HG03045 (cell line): Measurements from ENCODE around the gene GMPR2.

ENCODE experiments used
- ATAC-seq: cut with Tn5 transposase; IDR thresholded peaks from one replicate; pipeline ENCODE4 v1.9.1; 2021; ENCODE audit warnings: mild to moderate bottlenecking, moderate library complexity; ENCODE audit not compliant: unreplicated experiment

Gene GMPR2

GRCh38 chr14:24263848-24264247 lies 31.1 kb downstream of the GMPR2 start:
- ATAC-seq = no peak

- no peak for ATAC-seq
Measured at GRCh38 chr14:24264298-24264697, 31.6 kb downstream of the GMPR2 start.

- ATAC-seq = no peak
Measured at GRCh38 chr14:24266344-24267244, 33.9 kb downstream of the GMPR2 start.

- ATAC-seq = no peak
Measured at GRCh38 chr14:24267516-24267915, 34.8 kb downstream of the GMPR2 start.

GRCh38 chr14:24268225-24268624 lies 35.5 kb downstream of the GMPR2 start:
- no peak for ATAC-seq

GRCh38 chr14:24269368-24269767 lies 36.6 kb downstream of the GMPR2 start:
- no peak for ATAC-seq

- ATAC-seq = no peak
Measured at GRCh38 chr14:24269910-24270536, 37.3 kb downstream of the GMPR2 start.

- no peak for ATAC-seq
Measured at GRCh38 chr14:24270537-24271133, 37.9 kb downstream of the GMPR2 start.

GRCh38 chr14:24271134-24271833 lies 38.6 kb downstream of the GMPR2 start, which contains the start of gene RABGGTA:
Gene RABGGTA, minus strand, starts transcription at chr14:24271597. Its CDS starts 482 bp downstream, at chr14:24271115.
- peak; percentile 92 for ATAC-seq

- no peak for ATAC-seq
Measured at GRCh38 chr14:24271834-24272263, 39.1 kb downstream of the GMPR2 start.

- no peak for ATAC-seq
Measured at GRCh38 chr14:24272467-24272866, 39.7 kb downstream of the GMPR2 start.

GRCh38 chr14:24273422-24273998 lies 40.8 kb downstream of the GMPR2 start:
- no peak for ATAC-seq

- peak; percentile 30 for ATAC-seq
Measured at GRCh38 chr14:24274101-24274543, 41.4 kb downstream of the GMPR2 start.

- no peak for ATAC-seq
Measured at GRCh38 chr14:24277071-24277470, 44.3 kb downstream of the GMPR2 start.

GRCh38 chr14:24277606-24278321 lies 45.0 kb downstream of the GMPR2 start:
- ATAC-seq = no peak

GRCh38 chr14:24278424-24278823 lies 45.7 kb downstream of the GMPR2 start:
- no peak for ATAC-seq

- peak; percentile 41 for ATAC-seq
Measured at GRCh38 chr14:24279301-24280186, 46.8 kb downstream of the GMPR2 start.

GRCh38 chr14:24280797-24281460 lies 48.2 kb downstream of the GMPR2 start:
- no peak for ATAC-seq
